Neutrophil (primary cell): ENCODE results near the gene TMEM258.

Experiments used
- H3K27ac ChIP-seq: fragments of 200-600 bp; sonication (generic); 2 replicates; pipeline ENCODE4 v1.5.1; 2016; ENCODE audit warnings: mild to moderate bottlenecking, moderate library complexity
- H3K27me3 ChIP-seq: fragments of 200-600 bp; sonication (generic); 2 replicates; pipeline ENCODE4 v1.6.0; 2016; ENCODE audit warnings: mild to moderate bottlenecking
- H3K36me3 ChIP-seq: fragments of 200-600 bp; sonication (generic); 2 replicates; pipeline ENCODE4 v1.5.1; 2017
- H3K4me1 ChIP-seq, 2 experiments: fragments of 200-600 bp in 1 of 2; sonication (generic) in 1 of 2; 1 replicate in 1 of 2; 2 replicates in 1 of 2; pipeline versions ENCODE4 v1.5.1 to v1.6.1; 2013 to 2016; ENCODE audit warnings: low read depth in 1 of 2, low read length in 1 of 2, mild to moderate bottlenecking in 1 of 2, moderate library complexity in 1 of 2; ENCODE audit not compliant: control insufficient read depth in 1 of 2, insufficient read depth in 1 of 2
- H3K4me3 ChIP-seq, 2 experiments: fragments of 200-600 bp in 1 of 2; sonication (generic) in 1 of 2; 1 replicate in 1 of 2; 2 replicates in 1 of 2; pipeline ENCODE4 v1.5.1; 2013 to 2016; ENCODE audit warnings: low read depth in 1 of 2, low read length in 1 of 2, mild to moderate bottlenecking in 1 of 2, moderate library complexity in 1 of 2
- H3K9me3 ChIP-seq: fragments of 200-600 bp; sonication (generic); 2 replicates; pipeline ENCODE4 v1.5.1; 2016
- TF ChIP-seq, protein P1 (sequence below): fragments of 200-600 bp; sonication (generic); IDR thresholded peaks from 2 replicates; pipeline ENCODE4 v1.5.1; 2016; ENCODE audit warnings: antibody characterized with exemption

TMEM258 gene

GRCh38 chr11:61766353-61766841, 26.0 kb downstream of the TMEM258 start:
- no peaks in the 10 kb centered on the region for H3K9me3 ChIP-seq
- H3K27me3 ChIP-seq, result peaks cover 5% of the 10 kb centered on the region
- H3K27ac ChIP-seq, result no peak overlapping the region
- no peaks in the 10 kb centered on the region for H3K36me3 ChIP-seq
- H3K4me3 ChIP-seq, result no peak overlapping the region
- TF ChIP-seq, protein P1, sequence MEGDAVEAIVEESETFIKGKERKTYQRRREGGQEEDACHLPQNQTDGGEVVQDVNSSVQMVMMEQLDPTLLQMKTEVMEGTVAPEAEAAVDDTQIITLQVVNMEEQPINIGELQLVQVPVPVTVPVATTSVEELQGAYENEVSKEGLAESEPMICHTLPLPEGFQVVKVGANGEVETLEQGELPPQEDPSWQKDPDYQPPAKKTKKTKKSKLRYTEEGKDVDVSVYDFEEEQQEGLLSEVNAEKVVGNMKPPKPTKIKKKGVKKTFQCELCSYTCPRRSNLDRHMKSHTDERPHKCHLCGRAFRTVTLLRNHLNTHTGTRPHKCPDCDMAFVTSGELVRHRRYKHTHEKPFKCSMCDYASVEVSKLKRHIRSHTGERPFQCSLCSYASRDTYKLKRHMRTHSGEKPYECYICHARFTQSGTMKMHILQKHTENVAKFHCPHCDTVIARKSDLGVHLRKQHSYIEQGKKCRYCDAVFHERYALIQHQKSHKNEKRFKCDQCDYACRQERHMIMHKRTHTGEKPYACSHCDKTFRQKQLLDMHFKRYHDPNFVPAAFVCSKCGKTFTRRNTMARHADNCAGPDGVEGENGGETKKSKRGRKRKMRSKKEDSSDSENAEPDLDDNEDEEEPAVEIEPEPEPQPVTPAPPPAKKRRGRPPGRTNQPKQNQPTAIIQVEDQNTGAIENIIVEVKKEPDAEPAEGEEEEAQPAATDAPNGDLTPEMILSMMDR, result no peak
- no peaks in the 10 kb centered on the region for H3K4me1 ChIP-seq

- Histone ChIP-seq H3K4me3 (no peak overlapping the region), H3K27ac (no peak overlapping the region), H3K36me3 (no peaks in the 10 kb centered on the region), H3K4me1 (no peaks in the 10 kb centered on the region), H3K9me3 (no peaks in the 10 kb centered on the region), H3K27me3 (peaks cover 5% of the 10 kb centered on the region)
- TF ChIP-seq, protein P1, result no peak
These were observed 26.7 kb downstream of the TMEM258 start for GRCh38 chr11:61765550-61766253.

- Histone ChIP-seq H3K4me3 (no peak overlapping the region), H3K36me3 (no peaks in the 10 kb centered on the region), H3K27ac (no peak overlapping the region), H3K27me3 (peaks cover 5% of the 10 kb centered on the region), H3K9me3 (no peaks in the 10 kb centered on the region), H3K4me1 (no peaks in the 10 kb centered on the region)
- TF ChIP-seq, protein P1, result no peak
These were observed 27.7 kb downstream of the TMEM258 start for GRCh38 chr11:61764606-61765260.

DNA sequence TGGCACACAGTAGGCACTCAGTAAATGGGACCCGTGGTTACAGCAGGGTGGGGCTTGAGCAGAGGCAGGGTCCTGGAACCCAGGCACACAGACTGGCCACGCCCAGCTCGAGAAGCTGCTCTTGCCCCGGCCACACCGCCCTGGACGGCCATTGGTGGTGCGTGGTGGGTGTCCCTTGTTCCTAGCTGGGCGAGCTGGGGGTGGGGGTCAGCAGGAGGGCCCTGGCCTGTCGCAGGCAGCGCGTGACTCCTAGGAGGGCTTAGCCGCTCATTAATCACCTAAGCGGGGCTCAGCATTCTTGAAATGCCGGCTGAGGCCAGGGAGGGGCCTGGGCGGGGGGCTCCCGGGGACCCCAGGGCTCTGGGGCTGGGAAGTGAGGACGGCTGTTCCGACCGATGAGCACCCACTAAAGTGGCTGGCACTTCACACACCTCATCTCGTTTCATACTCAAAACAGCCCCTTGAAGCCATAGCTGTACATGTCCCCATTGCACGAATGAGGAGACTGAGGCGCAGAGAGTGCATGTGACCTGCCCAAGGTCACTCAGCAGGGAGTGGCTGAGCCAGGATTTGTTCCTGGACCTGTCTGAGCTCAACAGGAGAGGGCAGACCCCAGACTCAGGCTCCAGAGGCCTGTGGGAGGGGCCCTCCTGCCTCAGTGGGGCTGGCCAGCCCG, 28.3 kb downstream of the TMEM258 start:
- TF ChIP-seq, protein P1, result no peak
- Histone ChIP-seq H3K27me3 (peaks cover 5% of the 10 kb centered on the region), H3K36me3 (no peaks in the 10 kb centered on the region), H3K9me3 (no peaks in the 10 kb centered on the region), H3K27ac (no peak overlapping the region), H3K4me3 (no peak overlapping the region), H3K4me1 (no peaks in the 10 kb centered on the region)

DNA sequence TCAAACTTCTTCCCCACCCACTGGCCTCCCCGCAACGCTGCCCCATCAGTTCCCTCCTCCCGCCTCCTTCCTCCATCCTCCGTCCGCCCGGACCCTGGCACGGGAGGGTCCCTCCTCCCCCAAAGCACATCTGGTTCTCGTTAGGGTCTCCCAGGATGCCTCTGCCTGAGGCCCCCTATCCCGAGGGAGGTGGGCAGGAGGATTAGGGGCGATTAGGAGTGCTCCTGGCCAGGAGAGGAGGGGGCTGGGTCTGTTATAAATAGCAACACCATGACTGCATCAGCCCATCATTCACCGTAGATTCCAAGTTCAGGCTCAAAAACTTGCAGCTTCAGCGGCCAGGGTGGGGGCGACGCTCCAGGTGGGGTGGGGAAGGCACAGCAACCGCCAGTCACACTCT, 29.6 kb downstream of the TMEM258 start:
- Histone ChIP-seq H3K27me3 (peaks cover 5% of the 10 kb centered on the region), H3K4me3 (no peak overlapping the region), H3K4me1 (no peaks in the 10 kb centered on the region), H3K36me3 (no peaks in the 10 kb centered on the region), H3K27ac (no peak overlapping the region), H3K9me3 (no peaks in the 10 kb centered on the region)
- TF ChIP-seq, protein P1, result no peak
